CD4-positive, alpha-beta T cell treated with Interleukin-2 at 100 ng/mL for 4 hours (primary cell): ENCODE data around the gene BSND.
"Not testable (repeated sequence)": the region's sequence is repeated elsewhere in the genome, so short reads cannot be mapped to it uniquely, and the experiment has no call there.

Source experiments
- DNase-seq: peaks from one replicate; pipeline ENCODE4 v3.0.0-alpha.2; 2020; ENCODE audit warnings: low spot score

Gene BSND

GRCh38 chr1:54998677-54999076 is at the start of gene BSND:
Gene BSND (plus strand): TSS chr1:54998933. CDS start chr1:54999187, 254 bp downstream.
- DNase-seq, result no peak

DNA sequence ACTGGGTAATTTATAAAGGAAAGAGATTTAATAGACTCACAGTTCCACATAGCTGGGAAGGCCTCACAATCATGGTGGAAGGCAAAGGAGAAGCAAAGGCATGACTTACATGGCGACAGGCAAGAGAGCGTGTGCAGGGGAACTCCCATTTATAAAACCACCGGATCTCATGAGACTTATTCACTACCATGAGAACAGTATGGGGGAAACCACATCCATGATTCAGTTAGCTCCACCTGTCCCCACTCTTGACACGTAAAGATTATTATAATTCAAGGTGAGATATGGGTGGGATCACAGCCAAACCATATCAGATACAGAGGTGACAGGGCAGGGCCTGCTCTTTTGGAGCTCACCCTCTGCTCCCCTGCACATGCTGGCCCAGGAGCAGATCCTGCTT is 49.7 kb upstream of the BSND start:
- DNase-seq, result peak; percentile 14

GRCh38 chr1:54950006-54950368 is 48.7 kb upstream of the BSND start:
- no peak for DNase-seq

GRCh38 chr1:54950369-54951163 is 48.2 kb upstream of the BSND start:
- peak; percentile 55 for DNase-seq

DNA sequence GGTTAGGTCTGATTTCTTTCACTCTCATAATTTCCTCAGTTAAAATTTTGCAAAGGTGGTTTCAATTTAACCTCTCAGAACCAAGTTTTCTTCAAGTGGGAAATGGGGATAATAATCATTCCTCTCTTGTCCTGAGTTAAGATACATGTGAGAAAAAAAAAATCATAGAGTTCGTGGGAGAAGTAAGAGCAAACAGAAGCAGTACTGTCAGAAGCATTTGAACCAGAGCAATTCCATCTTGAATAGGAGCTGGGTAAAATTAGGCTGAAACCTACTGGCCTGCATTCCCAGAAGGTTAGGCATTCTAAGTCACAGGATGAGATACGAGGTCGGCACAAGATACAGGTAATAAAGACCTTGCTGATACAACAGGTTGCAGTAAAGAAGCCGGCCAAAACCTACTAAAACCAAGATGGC is 46.9 kb upstream of the BSND start:
- no peak for DNase-seq

GRCh38 chr1:54952950-54953718 is 45.6 kb upstream of the BSND start:
- no peak for DNase-seq

DNA sequence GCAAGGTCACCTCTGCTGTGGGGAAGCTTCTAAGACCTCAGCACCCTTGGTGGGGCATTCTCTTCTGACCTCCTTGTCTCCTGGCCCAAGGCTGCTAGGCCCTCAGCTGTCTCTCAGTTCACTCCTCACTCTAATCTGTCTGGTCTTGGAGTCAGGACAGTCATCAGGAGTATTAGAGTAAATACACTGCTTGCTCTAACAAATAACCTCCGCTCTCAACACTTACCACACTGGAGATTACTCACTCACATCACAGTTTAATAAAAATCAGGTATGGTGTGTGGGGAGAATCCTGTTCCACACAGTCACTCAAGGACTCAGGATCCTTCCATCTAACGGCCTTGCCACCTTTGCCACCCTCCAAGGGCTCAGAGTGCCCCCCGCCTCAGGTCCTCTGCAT is 44.9 kb upstream of the BSND start:
- DNase-seq, result no peak

GRCh38 chr1:54955359-54955758 is 43.4 kb upstream of the BSND start:
- DNase-seq, result no peak

GRCh38 chr1:54956726-54957125 is 42.0 kb upstream of the BSND start:
- no peak for DNase-seq

GRCh38 chr1:54959241-54959640 is 39.5 kb upstream of the BSND start:
- DNase-seq, result no peak

GRCh38 chr1:54962612-54963395 is 35.9 kb upstream of the BSND start:
- no peak for DNase-seq

- DNase-seq, result not testable (repeated sequence)
These were observed 34.9 kb upstream of the BSND start for GRCh38 chr1:54963829-54964228.

DNA sequence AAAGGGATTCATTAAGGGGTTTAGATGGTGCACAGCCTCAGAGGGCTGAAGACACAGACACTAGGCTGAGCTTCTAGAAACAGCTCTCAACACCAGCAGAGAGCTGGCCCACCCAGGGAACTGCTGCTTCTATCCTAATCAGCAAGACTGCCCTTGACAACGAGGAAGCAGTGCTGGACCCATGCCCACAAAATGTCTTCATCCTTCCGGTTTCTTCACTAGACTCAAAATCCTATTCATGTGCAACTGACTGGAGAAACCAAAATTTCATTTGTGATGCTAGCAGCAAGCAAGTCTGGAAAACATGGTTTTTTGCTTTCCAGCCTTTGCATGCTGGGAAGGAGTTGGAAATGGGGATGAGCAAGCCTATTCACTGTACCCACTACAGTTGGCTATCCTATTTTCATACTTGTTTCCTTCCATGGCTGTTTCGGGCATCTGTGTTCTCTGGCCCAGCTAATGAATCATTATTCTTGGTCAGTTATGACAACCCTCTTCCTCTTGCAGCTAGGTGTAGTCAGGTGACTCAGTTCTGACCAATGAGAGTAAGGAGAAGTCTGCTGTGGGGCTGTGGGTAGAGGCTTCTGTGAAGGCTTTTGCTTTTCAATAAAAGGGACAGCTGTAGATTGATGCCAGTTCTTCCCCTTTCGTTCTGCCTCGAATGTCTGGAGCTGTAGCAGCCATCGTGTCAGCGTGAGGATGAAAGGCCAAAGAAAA is 33.0 kb upstream of the BSND start:
- DNase-seq, result peak; percentile 31

- no peak for DNase-seq
These were observed 31.4 kb upstream of the BSND start for GRCh38 chr1:54967372-54967771.

GRCh38 chr1:54968551-54968950 is 30.2 kb upstream of the BSND start:
- DNase-seq, result no peak

DNA sequence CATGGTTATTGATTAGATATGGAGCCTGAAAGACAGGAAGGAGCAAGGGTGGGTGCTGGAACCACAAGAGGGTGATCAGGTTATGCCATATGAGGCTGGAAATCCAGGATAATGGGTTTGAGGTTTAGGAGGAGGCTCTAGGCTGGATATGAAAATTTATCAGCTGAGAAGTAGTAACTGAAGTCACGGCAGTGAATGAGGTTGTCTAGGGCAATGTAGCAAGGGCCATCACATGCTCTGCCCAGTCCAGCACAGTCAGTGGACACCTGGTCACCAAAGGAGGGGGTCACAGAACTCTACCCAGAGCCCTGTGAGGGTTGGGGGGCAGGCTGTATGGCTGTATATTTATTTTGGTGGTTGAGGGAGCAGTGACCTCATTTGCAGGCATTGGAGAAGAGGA is 28.9 kb upstream of the BSND start:
- DNase-seq, result no peak

DNA sequence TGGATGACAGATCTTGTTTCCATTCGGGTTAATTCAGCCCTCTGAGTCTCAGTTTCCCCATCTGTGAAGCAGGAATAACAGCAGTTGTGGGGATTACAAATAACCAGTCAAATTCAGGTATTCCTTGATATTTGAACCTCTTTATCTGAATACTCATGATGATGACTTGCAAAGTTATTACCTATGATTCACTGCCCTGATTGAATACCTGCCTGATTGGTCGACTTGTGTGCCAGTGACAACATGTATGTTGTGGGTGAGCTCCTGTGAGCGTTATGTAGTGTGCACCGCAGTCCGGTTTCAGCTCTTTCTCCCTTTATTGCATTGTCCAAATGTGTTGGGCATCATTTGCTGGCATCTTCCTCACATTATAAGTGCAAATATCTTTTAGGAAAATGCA is 27.8 kb upstream of the BSND start:
- no peak for DNase-seq

DNA sequence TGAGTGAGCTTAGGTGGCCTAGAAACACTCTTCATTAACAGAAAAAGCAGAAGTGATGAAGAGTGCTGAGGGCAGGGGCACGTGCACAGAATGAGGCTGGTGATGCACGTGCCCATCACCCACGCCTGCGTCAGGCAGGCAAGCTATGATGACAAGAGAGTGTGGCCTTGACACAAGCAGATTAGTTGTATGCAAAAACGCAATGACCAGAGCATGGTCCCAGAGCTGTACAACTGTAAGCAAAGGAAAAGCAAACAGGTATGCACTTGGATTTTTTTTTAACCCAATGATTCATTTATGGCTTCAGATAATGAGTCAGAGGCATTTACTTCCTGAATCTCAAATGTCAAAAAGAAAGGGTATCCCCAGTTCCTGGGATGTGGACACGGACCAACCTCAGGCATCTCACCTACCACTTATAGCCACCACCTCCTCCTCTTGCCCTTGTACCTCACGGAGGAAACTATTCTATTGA is 27.4 kb upstream of the BSND start:
- DNase-seq, result no peak

GRCh38 chr1:54972436-54972835 is 26.3 kb upstream of the BSND start:
- DNase-seq, result no peak

DNA sequence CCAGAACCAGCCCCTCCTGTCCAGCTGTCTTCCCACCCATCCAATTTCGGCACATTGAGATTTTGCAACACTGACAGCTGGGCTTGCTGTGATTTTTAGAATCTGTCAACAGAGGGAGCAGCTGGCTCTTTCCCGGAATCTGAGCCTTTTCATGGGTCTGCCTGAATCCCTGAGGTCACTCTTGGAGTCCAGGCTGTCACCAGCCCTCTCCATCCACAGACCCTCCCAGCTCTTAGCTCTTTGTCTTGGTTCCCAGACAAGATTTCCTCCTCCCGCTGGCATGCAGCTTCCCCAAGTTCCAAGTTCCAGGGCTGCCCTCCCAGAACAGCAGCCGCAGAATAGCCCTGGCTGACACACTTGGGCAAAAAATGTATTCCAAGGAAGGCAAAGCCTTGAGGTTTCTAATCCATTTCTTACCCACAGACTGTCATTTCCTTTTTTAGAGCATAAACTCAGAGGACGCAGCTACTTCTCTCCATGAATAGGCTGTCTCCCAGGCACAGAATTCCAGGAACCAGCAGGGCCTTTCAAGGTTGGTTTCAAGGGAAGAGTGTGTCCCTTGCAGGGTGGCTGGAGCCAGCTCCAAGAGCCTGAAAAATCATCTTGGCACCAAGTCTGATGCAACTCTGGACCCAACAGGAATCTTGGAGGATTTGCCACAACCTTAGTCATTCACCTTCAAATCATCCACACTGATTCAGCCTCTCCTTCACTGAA is 25.4 kb upstream of the BSND start:
- no peak for DNase-seq
